ENCODE measurements around the gene NIF3L1. TPM values are rescaled to one million over a fixed set of nuclear protein-coding genes. Genes with fewer than 3 reads are reported as not detected.

Gene NIF3L1
- total and polyA plus RNA-seq, 2 of the 8 experiments (the other 6 are each of a cell fraction or from before 2014, with no cell fraction given): 63.4 to 126 TPM

- TF ChIP-seq HDAC2 (IDR thresholded peaks at IDR 0.05; ENCODE audit: borderline replicate concordance in 1 of 2, low read depth in 2 of 2, low read length in 2 of 2) (peak in 1 of 2 experiments; percentile 23; a peak in 2 of 4 replicates), RNF2 (IDR thresholded peaks at IDR 0.05; ENCODE audit: borderline replicate concordance, low read depth, low read length, missing control alignments, poor library complexity, severe bottlenecking) (no peak), GTF2F1 (IDR thresholded peaks at IDR 0.05; ENCODE audit: borderline replicate concordance, low read depth, low read length) (no peak; the same call in 1 of the 2 replicates), TBP (IDR thresholded peaks at IDR 0.05; ENCODE audit: low read depth, low read length) (peak; percentile 92), USF2 (IDR thresholded peaks at IDR 0.05; ENCODE audit: low read length) (no peak), E2F6 (IDR thresholded peaks at IDR 0.05) (peak; percentile 37), CTCF (IDR thresholded peaks at IDR 0.05; ENCODE audit: control extremely low read depth in 1 of 3, insufficient read depth in 1 of 3, low read depth in 1 of 3, low read length in 3 of 3) (no peak)
These were observed at the start of gene NIF3L1, which contains the start of gene PPIL3 (continued) for GRCh38 chr2:200888704-200889625.
